GM19193 (cell line): ENCODE data around the gene BEST1.

ENCODE experiments used
- POLR2A ChIP-seq: IDR thresholded peaks from 4 replicates; pipeline ENCODE4 v1.6.1; 2011; ENCODE audit not compliant: insufficient read depth, insufficient read length; ENCODE audit errors: extremely low read depth

Gene BEST1

GRCh38 chr11:62001450-62002191, 51.5 kb downstream of the BEST1 start:
- TF ChIP-seq POLR2A = no peak

- no peak for TF ChIP-seq POLR2A
Measured at GRCh38 chr11:62004473-62004872, 54.3 kb downstream of the BEST1 start.

GRCh38 chr11:62008193-62008592, 58.0 kb downstream of the BEST1 start:
- TF ChIP-seq POLR2A = no peak

GRCh38 chr11:62010935-62011528, 60.9 kb downstream of the BEST1 start:
- no peak for TF ChIP-seq POLR2A

GRCh38 chr11:62011881-62012280, 61.7 kb downstream of the BEST1 start:
- no peak for TF ChIP-seq POLR2A

- no peak for TF ChIP-seq POLR2A
Measured at GRCh38 chr11:62012451-62012831, 62.3 kb downstream of the BEST1 start.

- TF ChIP-seq POLR2A = no peak
Measured at GRCh38 chr11:62012832-62013461, 62.8 kb downstream of the BEST1 start.
